Muscle layer of duodenum (tissue), 2 donors: ENCODE data around the gene VIPR2.
"Not testable (repeated sequence)": the region's sequence is repeated elsewhere in the genome, so short reads cannot be mapped to it uniquely, and the experiment has no call there.

Source experiments
- H3K27ac ChIP-seq: one replicate; pipeline ENCODE4 v1.7.0; 2013; ENCODE audit warnings: mild to moderate bottlenecking, low read length
- H3K27me3 ChIP-seq: one replicate; pipeline ENCODE4 v1.7.0; 2013; ENCODE audit warnings: low read depth, mild to moderate bottlenecking, control low read depth, low read length
- H3K36me3 ChIP-seq, 2 donors: one replicate each; pipeline ENCODE4 v1.7.0; 2013; ENCODE audit warnings: low read length in 2 of 2, control low read depth in 1 of 2, mild to moderate bottlenecking in 1 of 2; ENCODE audit not compliant: insufficient read depth in 2 of 2, control insufficient read depth in 1 of 2
- H3K4me1 ChIP-seq, 2 donors: one replicate each; pipeline ENCODE4 v1.7.0; 2013; ENCODE audit warnings: low read length in 2 of 2, mild to moderate bottlenecking in 2 of 2, control low read depth in 1 of 2, moderate library complexity in 1 of 2; ENCODE audit not compliant: insufficient read depth in 2 of 2, control insufficient read depth in 1 of 2
- H3K4me3 ChIP-seq, 2 donors: one replicate each; pipeline ENCODE4 v1.7.0; 2013; ENCODE audit warnings: low read length in 2 of 2, low read depth in 1 of 2, mild to moderate bottlenecking in 1 of 2
- H3K9me3 ChIP-seq, 2 donors: one replicate each; pipeline ENCODE4 v1.7.0; 2013; ENCODE audit warnings: low read length in 2 of 2, control low read depth in 1 of 2, mild to moderate bottlenecking in 1 of 2; ENCODE audit not compliant: control insufficient read depth in 1 of 2
- donor health status: healthy.

Gene VIPR2

GRCh38 chr7:159092701-159093121 lies 52.0 kb downstream of the VIPR2 start:
- Histone ChIP-seq H3K4me3 (no peak overlapping the region), H3K4me1 (peaks cover 0 to 7% of the 10 kb centered on the region in 2 donors), H3K9me3 (no peaks in the 10 kb centered on the region), H3K27me3 (no peaks in the 10 kb centered on the region), H3K27ac (no peak overlapping the region), H3K36me3 (no peaks in the 10 kb centered on the region)

DNA sequence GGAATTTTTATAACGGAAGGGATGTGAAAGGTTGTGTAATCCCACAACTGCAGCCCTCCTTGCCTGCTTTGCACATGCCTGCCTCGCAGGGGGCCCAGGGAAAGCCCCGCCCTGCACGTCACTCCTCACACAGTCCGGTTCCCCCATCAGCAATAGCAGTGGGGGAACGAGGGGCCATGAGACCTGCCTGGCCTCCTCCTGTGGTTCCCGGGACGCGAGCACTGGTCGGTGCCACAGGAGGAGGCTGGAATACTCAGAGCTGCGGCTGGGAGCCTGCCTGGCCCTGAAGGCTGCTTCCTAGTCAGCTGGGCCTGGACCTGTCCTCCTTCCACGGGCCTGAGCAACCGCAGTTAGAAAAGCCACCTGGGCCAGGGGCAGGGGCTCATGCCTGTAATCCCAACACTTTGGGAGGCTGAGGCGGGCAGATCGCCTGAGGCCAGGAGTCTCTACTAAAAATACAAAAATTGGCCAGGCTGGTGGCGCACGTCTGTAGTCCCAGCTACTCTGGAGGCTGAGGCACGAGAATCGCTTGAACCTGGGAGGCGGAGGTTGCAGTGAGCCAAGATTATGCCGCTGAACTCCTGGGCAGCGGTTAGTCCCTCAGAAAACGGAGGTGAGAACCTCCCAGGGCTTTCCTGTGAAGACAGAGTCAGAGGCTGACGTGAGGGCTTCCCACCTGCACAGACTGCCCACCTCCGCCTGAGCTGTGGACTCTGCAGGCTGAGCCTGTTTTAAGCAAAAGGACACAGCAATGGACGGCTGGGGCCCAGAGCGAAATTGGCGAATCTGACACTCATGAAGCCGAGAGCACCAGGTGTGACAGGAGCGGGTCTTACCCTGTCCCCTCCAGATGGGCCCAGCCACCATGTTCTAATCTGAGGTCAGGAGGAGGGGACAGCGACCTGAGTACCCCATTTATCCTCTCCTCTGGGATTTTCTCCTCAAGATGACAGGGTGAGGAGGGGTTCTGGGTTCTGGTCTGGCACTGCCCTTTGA lies 52.9 kb downstream of the VIPR2 start:
- Histone ChIP-seq H3K4me3 (no peak overlapping the region), H3K9me3 (no peaks in the 10 kb centered on the region), H3K27me3 (no peaks in the 10 kb centered on the region), H3K36me3 (no peaks in the 10 kb centered on the region), H3K27ac (no peak overlapping the region), H3K4me1 (peaks cover 0 to 7% of the 10 kb centered on the region in 2 donors)

DNA sequence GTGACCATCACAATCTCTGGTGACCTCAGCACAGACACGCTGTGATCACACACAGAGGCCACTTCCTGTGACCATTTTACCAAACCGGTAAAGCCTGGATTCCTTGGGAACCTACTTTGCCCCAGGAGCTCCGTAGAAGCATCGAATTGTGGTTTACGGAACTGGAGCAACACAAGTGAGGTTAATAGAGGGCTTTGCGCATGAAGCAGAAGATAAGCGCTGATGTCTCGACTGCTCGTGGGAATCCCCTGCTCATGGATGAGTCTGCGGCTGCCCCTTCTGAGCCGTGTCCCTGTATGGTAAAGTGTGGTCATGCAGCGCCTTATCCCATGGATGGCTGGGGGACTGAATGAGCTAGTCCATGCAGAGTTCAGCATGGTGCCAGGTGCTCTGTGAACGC lies 53.6 kb downstream of the VIPR2 start:
- peaks cover 0 to 4% of the 10 kb centered on the region in 2 donors for H3K4me1 ChIP-seq
- no peaks in the 10 kb centered on the region for H3K27me3 ChIP-seq
- no peak overlapping the region for H3K4me3 ChIP-seq
- no peaks in the 10 kb centered on the region for H3K9me3 ChIP-seq
- H3K36me3 ChIP-seq: no peaks in the 10 kb centered on the region
- no peak overlapping the region for H3K27ac ChIP-seq

DNA sequence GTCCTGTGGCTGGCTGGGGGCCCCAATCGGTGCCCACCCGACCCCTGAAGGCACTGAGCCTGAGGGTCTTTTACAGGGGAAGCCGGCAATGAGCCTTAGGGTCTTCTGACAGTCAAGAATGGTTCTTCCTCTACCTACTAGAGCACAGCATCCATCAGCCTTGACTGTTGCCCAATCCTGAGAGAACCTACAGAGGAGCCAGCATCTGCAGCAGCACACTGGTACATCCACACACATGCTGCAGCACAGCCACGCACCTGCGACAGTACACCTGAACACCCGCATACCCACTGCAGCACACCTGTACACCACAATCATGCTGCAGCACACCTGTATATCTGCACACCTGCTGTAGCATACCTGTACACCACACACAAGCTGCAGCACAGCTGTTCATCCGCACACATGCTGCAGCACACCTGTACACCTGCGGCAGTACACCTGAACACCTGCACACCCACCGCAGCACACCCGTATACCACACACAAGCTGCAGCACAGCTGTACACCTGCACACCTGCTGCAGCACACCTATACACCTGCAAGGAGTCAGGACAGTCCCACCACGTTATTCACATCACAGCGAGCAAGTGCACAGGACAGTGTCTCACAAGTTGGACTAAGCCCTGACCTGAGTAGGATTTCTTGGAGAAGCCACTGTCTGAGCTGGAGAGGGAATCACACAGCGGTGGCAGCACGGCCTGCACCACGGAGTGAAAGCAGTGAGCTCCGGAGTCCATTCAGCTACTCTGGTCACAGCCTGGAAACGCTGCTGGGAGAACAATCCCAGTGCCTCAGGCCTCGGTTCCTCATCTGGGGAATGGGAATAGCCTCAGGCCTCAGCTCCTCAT lies 56.4 kb downstream of the VIPR2 start:
- H3K27ac ChIP-seq: no peak overlapping the region
- no peaks in the 10 kb centered on the region for H3K4me1 ChIP-seq
- H3K27me3 ChIP-seq: no peaks in the 10 kb centered on the region
- H3K4me3 ChIP-seq: no peak overlapping the region
- no peaks in the 10 kb centered on the region for H3K36me3 ChIP-seq
- H3K9me3 ChIP-seq: no peaks in the 10 kb centered on the region

DNA sequence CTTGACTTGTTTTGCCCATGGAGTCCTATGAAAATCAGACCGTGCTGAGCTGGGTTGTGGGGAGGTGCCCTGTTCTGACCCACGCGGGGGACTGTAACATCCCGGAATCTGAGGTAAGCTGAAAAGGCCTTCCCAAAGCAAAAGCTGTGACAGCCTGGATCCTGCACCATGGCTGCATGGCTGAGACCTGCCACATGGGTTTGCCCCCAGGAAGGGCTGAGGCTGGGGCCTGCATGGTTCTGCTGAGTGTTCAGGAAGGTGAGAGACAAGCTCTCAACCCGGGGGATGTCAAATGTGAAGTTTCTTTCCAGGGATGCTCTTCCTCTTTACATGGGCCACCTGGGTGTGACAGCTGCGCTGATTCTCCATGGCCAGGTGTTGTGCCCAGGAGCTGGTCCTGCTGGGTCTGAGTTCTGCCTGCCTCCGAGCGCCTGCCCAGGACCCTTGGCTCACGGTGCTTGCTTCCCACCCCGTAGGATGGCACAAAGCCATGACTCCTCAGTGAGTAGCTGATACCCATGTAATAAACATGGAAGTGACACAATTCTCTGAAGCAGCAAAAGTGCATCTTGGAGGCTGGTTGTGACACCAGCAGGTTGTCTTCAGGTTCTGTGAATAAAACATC lies 58.3 kb downstream of the VIPR2 start:
- Histone ChIP-seq H3K4me3 (no peak overlapping the region), H3K27me3 (no peaks in the 10 kb centered on the region), H3K4me1 (no peaks in the 10 kb centered on the region), H3K36me3 (no peaks in the 10 kb centered on the region), H3K27ac (no peak overlapping the region), H3K9me3 (no peaks in the 10 kb centered on the region)

DNA sequence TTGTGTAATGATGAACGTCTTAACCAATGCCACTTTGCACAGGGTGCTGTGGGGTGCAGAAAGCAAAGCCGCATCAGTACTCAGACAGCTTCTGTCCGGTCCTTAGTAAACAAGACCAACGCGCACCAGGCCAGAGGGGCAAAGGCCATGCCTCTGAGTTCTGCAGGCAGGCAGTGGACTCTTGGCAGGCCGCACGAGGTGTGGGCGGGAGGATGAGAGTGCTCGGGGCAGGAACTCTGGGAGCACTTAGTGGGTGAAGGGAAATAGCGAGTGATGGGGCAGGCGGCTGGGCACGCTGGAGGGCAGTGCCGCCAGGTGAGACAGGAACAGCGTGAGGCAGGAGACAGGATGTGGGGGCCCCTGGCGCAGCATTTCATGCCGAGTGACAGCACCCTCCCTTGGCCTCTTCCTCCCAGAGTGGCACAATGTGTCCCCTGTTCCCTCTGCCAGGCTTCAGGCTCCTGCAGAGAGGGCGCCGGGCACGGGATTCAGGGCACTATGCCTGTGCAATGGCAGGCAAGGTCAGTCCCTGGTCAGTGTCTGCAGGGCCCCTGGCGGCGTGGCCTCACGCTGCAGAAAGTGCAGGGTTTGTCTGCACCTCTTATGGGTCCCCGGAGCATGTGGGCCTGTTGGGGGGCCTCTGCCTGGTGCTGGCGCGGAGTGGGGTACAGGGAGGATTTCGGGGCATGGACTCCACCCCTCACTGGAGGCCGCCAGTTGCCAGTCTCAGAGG lies 60.4 kb downstream of the VIPR2 start:
- Histone ChIP-seq H3K4me3 (no peak overlapping the region), H3K36me3 (no peaks in the 10 kb centered on the region), H3K27ac (no peak overlapping the region), H3K27me3 (no peaks in the 10 kb centered on the region), H3K9me3 (no peaks in the 10 kb centered on the region), H3K4me1 (no peaks in the 10 kb centered on the region)

GRCh38 chr7:159083698-159084068 lies 61.0 kb downstream of the VIPR2 start:
- Histone ChIP-seq H3K27me3 (no peaks in the 10 kb centered on the region), H3K4me3 (no peak overlapping the region), H3K9me3 (no peaks in the 10 kb centered on the region), H3K4me1 (no peaks in the 10 kb centered on the region), H3K27ac (no peak overlapping the region), H3K36me3 (no peaks in the 10 kb centered on the region)

GRCh38 chr7:159083001-159083697 lies 61.5 kb downstream of the VIPR2 start:
- Histone ChIP-seq H3K36me3 (no peaks in the 10 kb centered on the region), H3K9me3 (no peaks in the 10 kb centered on the region), H3K27me3 (no peaks in the 10 kb centered on the region), H3K4me1 (no peaks in the 10 kb centered on the region), H3K27ac (no peak overlapping the region), H3K4me3 (no peak overlapping the region)

GRCh38 chr7:159082075-159082474 lies 62.6 kb downstream of the VIPR2 start:
- H3K9me3 ChIP-seq, H3K36me3 ChIP-seq, H3K27ac ChIP-seq, H3K27me3 ChIP-seq, H3K4me1 ChIP-seq, H3K4me3 ChIP-seq: not testable (repeated sequence)

- no peak overlapping the region for H3K27ac ChIP-seq
- H3K4me1 ChIP-seq: no peaks in the 10 kb centered on the region
- H3K9me3 ChIP-seq: no peaks in the 10 kb centered on the region
- H3K36me3 ChIP-seq: no peaks in the 10 kb centered on the region
- H3K4me3 ChIP-seq: no peak overlapping the region
- H3K27me3 ChIP-seq: no peaks in the 10 kb centered on the region
These were observed 65.8 kb downstream of the VIPR2 start for GRCh38 chr7:159078911-159079270.
